ENCODE data around the gene IL17REL.

DNA sequence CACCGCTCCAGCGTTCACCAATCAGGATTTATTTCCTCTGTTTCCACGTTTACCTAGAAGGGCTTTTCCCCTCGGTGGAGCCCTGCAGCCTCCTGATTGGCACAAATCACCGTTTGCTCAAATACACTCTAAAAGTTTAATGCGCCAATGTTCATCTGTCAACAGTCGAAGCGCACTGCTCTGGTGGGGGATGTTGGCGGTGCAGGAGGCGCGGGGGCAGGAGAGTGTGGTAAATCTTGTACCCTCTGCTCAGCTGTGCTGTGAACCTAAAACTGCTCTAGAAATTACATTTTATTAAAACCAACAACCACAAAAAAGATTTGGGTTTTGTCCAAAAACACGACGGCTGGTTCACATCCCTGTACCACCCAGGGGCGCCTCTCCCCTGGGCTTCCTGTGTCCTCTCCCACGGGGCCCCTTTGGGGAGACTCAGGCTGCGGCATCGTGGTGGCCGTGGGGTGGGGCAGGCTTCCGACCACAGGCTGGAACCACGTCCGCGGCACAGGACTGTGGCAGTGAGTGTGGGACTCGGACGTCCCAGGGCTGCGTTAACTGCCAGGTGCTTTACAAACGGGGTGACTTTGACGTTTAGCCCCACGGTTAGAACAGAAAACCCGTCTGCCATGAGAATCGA is 32.0 kb upstream of the IL17REL start:
- TF ChIP-seq, protein P1, sequence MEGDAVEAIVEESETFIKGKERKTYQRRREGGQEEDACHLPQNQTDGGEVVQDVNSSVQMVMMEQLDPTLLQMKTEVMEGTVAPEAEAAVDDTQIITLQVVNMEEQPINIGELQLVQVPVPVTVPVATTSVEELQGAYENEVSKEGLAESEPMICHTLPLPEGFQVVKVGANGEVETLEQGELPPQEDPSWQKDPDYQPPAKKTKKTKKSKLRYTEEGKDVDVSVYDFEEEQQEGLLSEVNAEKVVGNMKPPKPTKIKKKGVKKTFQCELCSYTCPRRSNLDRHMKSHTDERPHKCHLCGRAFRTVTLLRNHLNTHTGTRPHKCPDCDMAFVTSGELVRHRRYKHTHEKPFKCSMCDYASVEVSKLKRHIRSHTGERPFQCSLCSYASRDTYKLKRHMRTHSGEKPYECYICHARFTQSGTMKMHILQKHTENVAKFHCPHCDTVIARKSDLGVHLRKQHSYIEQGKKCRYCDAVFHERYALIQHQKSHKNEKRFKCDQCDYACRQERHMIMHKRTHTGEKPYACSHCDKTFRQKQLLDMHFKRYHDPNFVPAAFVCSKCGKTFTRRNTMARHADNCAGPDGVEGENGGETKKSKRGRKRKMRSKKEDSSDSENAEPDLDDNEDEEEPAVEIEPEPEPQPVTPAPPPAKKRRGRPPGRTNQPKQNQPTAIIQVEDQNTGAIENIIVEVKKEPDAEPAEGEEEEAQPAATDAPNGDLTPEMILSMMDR (IDR thresholded peaks at IDR 0.05), result no peak
- TF ChIP-seq POLR2A (IDR thresholded peaks at IDR 0.05), result no peak
